ENCODE results near the gene TFR2. TPM values are rescaled to one million over a fixed set of nuclear protein-coding genes. Genes with fewer than 3 reads are reported as not detected.
A peak's percentile ranks its signal among the peaks of the same experiment; 100 is the strongest.

The TFR2 gene
- total and polyA plus RNA-seq, 5 experiments from 2014 or later: 0.51 to 5.9 (median 1.3) TPM

- ATAC-seq: peak; percentile 68 to 70
- H3K4me1 Mint-ChIP-seq: peaks cover 11 to 31% (median 18%) of the 10 kb centered on the region in 4 donors
- POLR2A ChIA-PET: interaction anchor here (0.6 to 4.7 kb wide), 13 partner anchors 8 to 141 kb away, joined by 3 to 64 read pairs (median 4); partner anchors contain the start of genes FBXO24, LRCH4, MOSPD3 and POP7
- no peaks in the 10 kb centered on the region for H3K27me3 Mint-ChIP-seq
- H3K9me3 Mint-ChIP-seq: no peaks in the 10 kb centered on the region
- H3K27ac Mint-ChIP-seq: peak overlapping the region in 9 of 10 donors; percentile 69 to 96 (median 92)
- H3K4me3 Mint-ChIP-seq: peak overlapping the region; percentile 79 to 95 (median 89)
- no peaks in the 10 kb centered on the region for H3K36me3 Mint-ChIP-seq
- DNase-seq: peak; percentile 53 to 86 (median 66)
These were observed 37.0 kb downstream of the TFR2 start for GRCh38 chr7:100604028-100604975.

DNA sequence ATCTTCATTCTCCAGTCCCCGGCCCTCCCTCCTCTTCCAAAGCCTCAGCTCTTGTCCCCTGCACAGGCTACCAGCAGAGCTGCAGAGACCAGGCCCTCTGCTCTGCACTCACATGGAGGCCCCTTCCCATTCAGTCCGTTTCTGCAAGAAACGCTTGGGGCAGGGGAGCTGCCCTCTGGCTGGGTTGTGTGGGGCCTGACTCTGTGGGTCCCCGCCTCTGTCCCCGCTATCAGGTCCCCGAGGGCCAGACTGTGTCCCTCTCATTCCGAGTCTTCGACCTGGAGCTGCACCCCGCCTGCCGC, 37.7 kb downstream of the TFR2 start:
- DNase-seq: no peak
- ATAC-seq: peak; percentile 13
- peak overlapping the region; percentile 71 to 95 (median 87) for H3K4me3 Mint-ChIP-seq
- H3K36me3 Mint-ChIP-seq: no peaks in the 10 kb centered on the region
- POLR2A ChIA-PET: interaction anchor here (0.6 to 3.8 kb wide), 8 partner anchors 9 to 140 kb away, joined by 3 to 44 read pairs (median 4); partner anchors contain the start of genes FBXO24, LRCH4, MOSPD3 and POP7
- peak overlapping the region in 9 of 10 donors; percentile 69 to 96 (median 92) for H3K27ac Mint-ChIP-seq
- no peaks in the 10 kb centered on the region for H3K27me3 Mint-ChIP-seq
- H3K4me1 Mint-ChIP-seq: peaks cover 11 to 31% (median 18%) of the 10 kb centered on the region in 4 donors
- no peaks in the 10 kb centered on the region for H3K9me3 Mint-ChIP-seq

DNA sequence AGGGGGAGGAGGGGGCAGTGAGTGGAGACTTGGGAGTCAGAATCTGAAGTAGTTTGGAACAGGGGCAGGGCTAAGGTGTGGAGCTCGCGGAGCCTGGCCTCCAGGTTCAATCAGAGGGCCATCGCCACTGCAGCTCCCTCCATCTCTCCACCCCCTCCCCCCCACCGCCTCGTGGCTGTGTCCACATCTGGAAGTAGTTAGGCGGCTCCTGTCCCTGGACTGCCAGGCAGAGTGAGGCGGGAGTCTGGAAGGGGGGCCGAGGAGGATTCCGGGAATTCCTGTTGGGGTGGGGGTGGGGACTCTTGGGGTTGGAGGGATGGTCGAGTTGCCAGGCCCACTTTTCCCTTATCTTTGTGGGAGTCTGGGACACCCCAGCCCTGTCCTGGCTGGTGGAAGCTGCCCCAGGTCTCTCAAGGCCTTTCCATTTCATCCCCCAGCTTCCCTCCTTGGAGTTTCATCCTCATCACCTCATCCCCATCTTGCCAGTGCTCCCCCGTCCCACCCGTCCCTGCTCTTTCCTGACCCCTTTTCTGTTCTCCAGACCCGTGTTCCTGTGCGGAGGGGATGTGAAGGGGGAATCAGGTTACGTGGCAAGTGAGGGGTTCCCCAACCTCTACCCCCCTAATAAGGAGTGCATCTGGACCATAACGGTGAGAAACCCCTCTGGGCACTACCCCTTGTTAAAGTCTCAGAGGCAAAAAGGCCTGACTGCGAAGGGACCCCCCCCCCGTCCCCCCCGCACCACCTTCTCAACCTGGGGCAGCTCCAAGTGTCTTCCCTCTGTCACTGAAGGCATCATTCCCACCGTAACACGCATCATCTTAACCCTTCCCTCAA, 38.2 kb downstream of the TFR2 start:
- H3K4me3 Mint-ChIP-seq: peak overlapping the region; percentile 71 to 95 (median 87)
- H3K27ac Mint-ChIP-seq: peak overlapping the region in 5 of 10 donors; percentile 37 to 96 (median 94)
- POLR2A ChIA-PET: interaction anchor here (0.6 to 3.8 kb wide), 9 partner anchors 9 to 334 kb away, joined by 3 to 44 read pairs (median 4); partner anchors contain the start of genes FBXO24, LRCH4, MOSPD3 and POP7
- H3K36me3 Mint-ChIP-seq: no peaks in the 10 kb centered on the region
- no peaks in the 10 kb centered on the region for H3K9me3 Mint-ChIP-seq
- DNase-seq (no peak), ATAC-seq (no peak)
- peaks cover 14 to 31% (median 21%) of the 10 kb centered on the region in 4 donors for H3K4me1 Mint-ChIP-seq
- H3K27me3 Mint-ChIP-seq: no peaks in the 10 kb centered on the region

GRCh38 chr7:100600730-100601038, 40.7 kb downstream of the TFR2 start:
- no peak overlapping the region for H3K4me3 Mint-ChIP-seq
- H3K4me1 Mint-ChIP-seq: peaks cover 14 to 27% (median 21%) of the 10 kb centered on the region in 4 donors
- no peak for DNase-seq
- no peaks in the 10 kb centered on the region for H3K9me3 Mint-ChIP-seq
- H3K27ac Mint-ChIP-seq: peak overlapping the region in 1 of 10 donors; percentile 10
- POLR2A ChIA-PET: interaction anchor here (3.8 kb wide), 1 partner anchor 16 kb away, joined by 44 read pairs; the partner anchor contains the start of genes FBXO24 and LRCH4
- no peak for ATAC-seq
- H3K27me3 Mint-ChIP-seq: no peaks in the 10 kb centered on the region
- no peaks in the 10 kb centered on the region for H3K36me3 Mint-ChIP-seq

DNA sequence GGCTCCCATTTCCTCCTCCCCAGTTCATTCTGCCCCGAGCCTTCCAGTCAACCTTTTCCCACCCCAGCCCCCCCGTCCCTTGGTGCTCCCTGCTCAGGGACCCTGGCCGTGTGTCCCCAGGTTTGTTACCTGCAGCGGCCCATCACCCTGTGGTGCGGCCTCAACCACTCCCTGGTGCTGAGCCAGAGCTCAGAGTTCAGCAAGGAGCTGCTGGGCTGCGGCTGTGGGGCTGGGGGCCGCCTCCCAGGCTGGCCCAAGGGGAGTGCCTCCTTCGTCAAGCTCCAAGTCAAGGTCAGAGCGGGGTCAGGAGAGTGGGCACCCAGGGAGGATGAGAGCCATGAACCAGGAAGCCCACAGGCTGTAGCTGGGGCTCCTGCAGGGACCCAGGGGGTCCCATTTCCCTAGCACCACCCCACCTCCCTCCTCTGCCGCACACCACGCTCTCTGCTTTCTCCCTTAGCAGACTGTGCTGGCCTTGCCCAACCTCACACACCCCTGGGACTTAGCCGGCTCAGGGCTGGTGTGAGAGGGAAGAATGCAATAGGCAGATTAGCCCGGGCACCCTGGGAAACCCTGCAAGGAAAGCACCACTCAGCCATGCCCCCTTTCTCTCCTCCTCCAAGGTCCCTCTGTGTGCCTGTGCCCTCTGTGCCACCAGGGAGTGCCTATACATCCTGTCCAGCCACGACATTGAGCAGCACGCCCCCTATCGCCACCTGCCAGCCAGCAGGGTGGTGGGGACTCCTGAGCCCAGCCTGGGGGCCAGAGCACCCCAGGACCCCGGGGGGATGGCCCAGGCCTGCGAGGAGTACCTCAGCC, 41.2 kb downstream of the TFR2 start:
- DNase-seq: no peak
- H3K4me1 Mint-ChIP-seq: peaks cover 11 to 22% (median 17%) of the 10 kb centered on the region in 4 donors
- peak overlapping the region in 1 of 10 donors; percentile 10 for H3K27ac Mint-ChIP-seq
- POLR2A ChIA-PET: interaction anchor here (0.7 to 1.9 kb wide), 3 partner anchors 14 to 29 kb away, joined by 4 to 9 read pairs (median 9); partner anchors contain the start of genes FBXO24 and LRCH4
- H3K9me3 Mint-ChIP-seq: no peaks in the 10 kb centered on the region
- H3K27me3 Mint-ChIP-seq: no peaks in the 10 kb centered on the region
- H3K36me3 Mint-ChIP-seq: no peaks in the 10 kb centered on the region
- H3K4me3 Mint-ChIP-seq: no peak overlapping the region
- ATAC-seq: no peak

DNA sequence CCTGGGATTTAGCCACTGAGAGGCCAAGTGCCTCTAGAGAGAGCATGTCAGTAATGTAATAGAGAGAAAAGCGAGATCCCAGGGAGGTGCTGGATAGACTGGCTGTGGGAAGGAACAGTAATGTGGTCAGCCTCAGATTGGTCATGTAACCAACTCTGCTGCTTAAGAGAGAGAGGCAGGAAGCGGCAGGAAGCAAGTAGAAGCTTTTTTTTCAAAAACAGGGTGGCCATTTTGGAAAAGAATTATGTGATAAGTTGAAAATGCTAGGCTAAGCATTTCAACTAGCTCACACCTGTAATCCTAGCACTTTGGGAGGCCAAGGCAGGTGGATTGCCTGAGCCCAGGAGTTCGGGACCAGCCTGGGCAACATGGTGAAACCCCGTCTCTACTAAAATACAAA, 42.9 kb downstream of the TFR2 start:
- H3K9me3 Mint-ChIP-seq: no peaks in the 10 kb centered on the region
- ATAC-seq: no peak
- no peak overlapping the region for H3K4me3 Mint-ChIP-seq
- POLR2A ChIA-PET: interaction anchor here (0.7 to 1.9 kb wide), 3 partner anchors 12 to 1037 kb away, joined by 3 to 9 read pairs (median 8); partner anchors contain the start of genes FBXO24 and LRCH4
- H3K36me3 Mint-ChIP-seq: no peaks in the 10 kb centered on the region
- peaks cover under 1 to 11% (median 8%) of the 10 kb centered on the region in 4 donors for H3K4me1 Mint-ChIP-seq
- H3K27me3 Mint-ChIP-seq: no peaks in the 10 kb centered on the region
- H3K27ac Mint-ChIP-seq: peak overlapping the region in 2 of 10 donors; percentile 0 to 84
- no peak for DNase-seq

DNA sequence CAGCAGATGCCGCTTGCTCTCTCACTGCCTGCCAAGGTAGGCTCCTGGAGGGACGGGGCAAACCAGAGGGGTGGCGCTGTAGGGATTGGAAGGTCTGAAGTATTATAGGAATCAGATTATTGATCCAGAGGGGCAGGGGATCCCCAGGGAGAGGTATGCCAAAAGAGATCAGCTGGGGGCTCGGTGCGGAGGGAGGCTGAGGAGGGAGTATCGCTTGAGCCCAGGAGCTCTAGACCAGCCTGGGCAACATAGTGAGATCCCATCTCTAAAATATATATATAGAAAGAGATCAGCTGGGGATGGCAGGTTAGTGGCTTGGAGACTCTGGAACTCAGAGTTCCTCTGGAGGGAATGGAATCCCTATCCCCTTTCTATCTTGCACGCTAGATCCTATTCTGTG, 46.2 kb downstream of the TFR2 start:
- ATAC-seq (no peak), DNase-seq (no peak)
- POLR2A ChIA-PET: interaction anchor here (0.5 to 2.1 kb wide), 2 partner anchors 10 to 1225 kb away, joined by 3 to 12 read pairs; partner anchors contain the start of genes FBXO24 and LRCH4
- Mint-ChIP-seq H3K27ac (no peak overlapping the region), H3K9me3 (no peaks in the 10 kb centered on the region), H3K4me1 (peaks cover 0 to 9% (median 3%) of the 10 kb centered on the region in 4 donors), H3K4me3 (no peak overlapping the region), H3K27me3 (peaks cover 0 to 7% (median 3%) of the 10 kb centered on the region in 5 donors), H3K36me3 (no peaks in the 10 kb centered on the region)

- POLR2A ChIA-PET: interaction anchor here (0.9 to 1.0 kb wide), 2 partner anchors 9 to 42 kb away, joined by 3 read pairs; no protein-coding TSS in a partner anchor
- H3K9me3 Mint-ChIP-seq: no peaks in the 10 kb centered on the region
- H3K4me3 Mint-ChIP-seq: no peak overlapping the region
- H3K27me3 Mint-ChIP-seq: peaks cover 0 to 10% (median 3%) of the 10 kb centered on the region in 5 donors
- peaks cover 0 to 10% (median 6%) of the 10 kb centered on the region in 4 donors for H3K4me1 Mint-ChIP-seq
- DNase-seq: no peak
- no peaks in the 10 kb centered on the region for H3K36me3 Mint-ChIP-seq
- ATAC-seq: no peak
- no peak overlapping the region for H3K27ac Mint-ChIP-seq
These were observed 49.8 kb downstream of the TFR2 start for GRCh38 chr7:100591596-100591995.

GRCh38 chr7:100590077-100590737, 51.1 kb downstream of the TFR2 start:
- POLR2A ChIA-PET: interaction anchor here (0.7 to 9.8 kb wide), 5 partner anchors 11 to 44 kb away, joined by 3 to 333 read pairs (median 4); partner anchors contain the start of gene SAP25
- no peak for ATAC-seq
- Mint-ChIP-seq H3K4me3 (no peak overlapping the region), H3K9me3 (no peaks in the 10 kb centered on the region), H3K27ac (peak overlapping the region in 2 of 10 donors; percentile 31 to 44), H3K27me3 (peaks cover 0 to 10% (median 3%) of the 10 kb centered on the region in 5 donors), H3K36me3 (peaks cover 0 to 4% (median 3%) of the 10 kb centered on the region in 3 donors), H3K4me1 (peaks cover 1 to 15% (median 9%) of the 10 kb centered on the region in 4 donors)
- no peak for DNase-seq

DNA sequence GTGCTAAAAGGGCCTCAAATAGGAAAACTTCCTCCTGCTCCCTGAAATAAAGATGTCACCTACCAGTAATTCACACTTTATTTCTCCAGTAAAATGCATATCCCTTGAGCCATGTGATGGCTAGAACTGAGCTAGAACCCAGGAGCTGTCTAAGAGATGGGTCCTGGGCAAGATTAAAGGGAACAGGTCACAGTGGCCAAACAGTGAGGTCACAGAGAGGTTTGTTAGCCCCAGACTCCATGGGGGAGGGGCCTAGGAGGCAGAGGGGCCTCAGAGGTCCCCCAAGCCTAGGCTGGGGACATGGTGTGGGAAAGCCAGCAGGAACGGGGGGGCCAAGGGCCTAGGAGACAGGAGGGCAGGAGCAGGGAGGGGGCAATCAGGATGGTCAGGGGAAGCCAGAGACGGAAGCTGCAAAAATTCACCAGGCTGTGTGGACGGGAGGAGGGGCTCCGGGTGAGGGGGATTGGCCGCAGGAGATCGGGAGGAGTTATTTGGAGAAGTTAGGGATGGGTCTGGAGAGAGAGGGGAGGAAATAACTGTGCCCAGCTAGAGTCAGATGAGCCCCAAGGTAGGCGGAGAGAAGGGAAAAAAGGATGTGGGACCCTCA, 51.9 kb downstream of the TFR2 start:
- POLR2A ChIA-PET: interaction anchor here (0.7 to 9.8 kb wide), 5 partner anchors 14 to 44 kb away, joined by 3 to 333 read pairs (median 4); partner anchors contain the start of gene SAP25
- Mint-ChIP-seq H3K27me3 (peaks cover 0 to 10% (median 3%) of the 10 kb centered on the region in 5 donors), H3K4me3 (peak overlapping the region in 2 of 10 donors; percentile 34 to 42)

More for the DNA sequence above, 51.9 kb downstream of the TFR2 start:
- Mint-ChIP-seq H3K27ac (peak overlapping the region in 1 of 10 donors; percentile 59), H3K9me3 (no peaks in the 10 kb centered on the region), H3K4me1 (peaks cover 8 to 21% (median 12%) of the 10 kb centered on the region in 4 donors), H3K36me3 (peaks cover 0 to 4% (median 3%) of the 10 kb centered on the region in 3 donors)
- ATAC-seq (no peak), DNase-seq (no peak)
